NCI-H2029 (cell line): ENCODE data around the gene CFAP46.
"Not testable (repeated sequence)": the region's sequence is repeated elsewhere in the genome, so short reads cannot be mapped to it uniquely, and the experiment has no call there.

ENCODE experiments used
- DNase-seq: peaks from one replicate; lab custom pipeline; 2025; lab: John Stamatoyannopoulos, UW

CFAP46 gene

GRCh38 chr10:132912713-132913558 is 29.4 kb downstream of the CFAP46 start:
- no peak for DNase-seq

GRCh38 chr10:132912225-132912712 is 30.1 kb downstream of the CFAP46 start:
- DNase-seq = no peak

DNA sequence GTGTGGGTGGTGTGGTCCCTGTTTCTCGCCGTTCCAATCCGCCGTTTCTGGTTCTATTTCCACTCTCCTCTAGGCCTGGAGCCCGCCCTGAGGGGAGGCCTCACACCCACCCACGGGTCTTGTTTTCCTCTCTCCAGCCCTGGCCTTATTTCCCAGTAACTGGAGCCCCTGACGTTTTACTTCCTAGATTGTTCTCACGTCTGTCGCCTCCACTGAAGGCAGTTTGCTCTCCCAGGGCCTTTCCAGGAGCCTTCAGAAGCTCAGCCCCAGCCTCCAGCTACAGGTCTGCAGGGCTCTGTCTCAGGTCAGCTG is 30.6 kb downstream of the CFAP46 start:
- no peak for DNase-seq

GRCh38 chr10:132910901-132911785 is 31.2 kb downstream of the CFAP46 start:
- DNase-seq = no peak

- DNase-seq = no peak
Measured at GRCh38 chr10:132910186-132910880, 32.0 kb downstream of the CFAP46 start.

- DNase-seq = no peak
Measured at GRCh38 chr10:132909491-132910071, 32.8 kb downstream of the CFAP46 start.

DNA sequence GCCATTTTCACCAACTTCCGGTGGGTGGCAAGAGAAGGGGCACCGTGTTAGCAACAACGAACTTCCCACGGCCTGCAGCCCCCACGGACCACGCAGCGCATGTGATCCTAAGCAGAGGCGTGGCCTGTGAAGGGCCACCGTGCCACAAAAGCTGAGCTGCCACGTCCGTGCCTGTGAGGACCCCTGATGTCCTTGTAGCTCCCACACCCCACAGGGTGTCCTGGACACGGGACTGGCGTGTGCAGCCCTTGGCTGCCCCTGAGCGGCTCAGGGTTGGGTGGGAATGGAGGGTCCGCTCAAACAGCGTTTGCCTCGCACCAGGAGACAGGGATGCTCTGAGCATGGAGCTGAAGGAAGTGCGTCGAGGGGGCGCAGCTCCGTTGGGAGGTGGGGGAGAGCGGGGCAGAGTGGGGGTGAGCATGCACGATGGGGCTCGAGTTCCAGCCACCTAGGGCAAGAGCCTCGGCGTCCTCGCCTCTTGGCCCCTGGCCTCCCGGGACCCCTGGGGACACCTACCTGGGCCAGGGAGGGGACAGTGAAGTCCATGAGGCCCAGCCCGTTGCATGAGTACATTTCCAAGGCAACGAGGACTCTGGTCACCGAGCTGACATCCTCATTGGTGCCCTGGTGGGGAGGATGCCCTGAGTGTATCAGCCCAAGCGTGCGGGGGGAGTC is 33.6 kb downstream of the CFAP46 start:
- no peak for DNase-seq

- no peak for DNase-seq
Measured at GRCh38 chr10:132907821-132908620, 34.3 kb downstream of the CFAP46 start.

DNA sequence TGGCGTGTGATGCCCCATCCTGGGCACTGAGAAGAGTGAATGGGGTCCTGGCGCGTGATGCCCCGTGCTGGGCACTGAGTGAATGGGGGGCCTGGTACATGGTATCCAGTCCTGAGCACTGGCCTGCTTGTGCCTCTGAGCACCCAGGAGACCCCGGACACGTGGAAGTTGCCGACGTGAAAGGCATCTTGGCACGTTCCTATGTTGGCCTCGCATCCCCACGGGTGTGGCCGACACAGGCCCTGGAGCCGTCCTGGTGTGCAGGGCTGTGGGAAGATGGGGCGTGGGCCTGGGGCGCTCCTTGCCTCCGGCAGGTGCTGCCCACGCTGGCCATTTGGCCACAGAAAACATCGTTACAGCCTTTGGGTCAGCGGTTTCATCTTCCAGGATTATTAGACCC is 35.5 kb downstream of the CFAP46 start:
- DNase-seq = no peak

GRCh38 chr10:132906106-132906505 is 36.3 kb downstream of the CFAP46 start:
- no peak for DNase-seq

GRCh38 chr10:132905661-132906060 is 36.7 kb downstream of the CFAP46 start:
- no peak for DNase-seq

GRCh38 chr10:132904814-132905649 is 37.3 kb downstream of the CFAP46 start:
- no peak for DNase-seq

- peak; percentile 37 for DNase-seq
Measured at GRCh38 chr10:132904181-132904813, 38.1 kb downstream of the CFAP46 start.

DNA sequence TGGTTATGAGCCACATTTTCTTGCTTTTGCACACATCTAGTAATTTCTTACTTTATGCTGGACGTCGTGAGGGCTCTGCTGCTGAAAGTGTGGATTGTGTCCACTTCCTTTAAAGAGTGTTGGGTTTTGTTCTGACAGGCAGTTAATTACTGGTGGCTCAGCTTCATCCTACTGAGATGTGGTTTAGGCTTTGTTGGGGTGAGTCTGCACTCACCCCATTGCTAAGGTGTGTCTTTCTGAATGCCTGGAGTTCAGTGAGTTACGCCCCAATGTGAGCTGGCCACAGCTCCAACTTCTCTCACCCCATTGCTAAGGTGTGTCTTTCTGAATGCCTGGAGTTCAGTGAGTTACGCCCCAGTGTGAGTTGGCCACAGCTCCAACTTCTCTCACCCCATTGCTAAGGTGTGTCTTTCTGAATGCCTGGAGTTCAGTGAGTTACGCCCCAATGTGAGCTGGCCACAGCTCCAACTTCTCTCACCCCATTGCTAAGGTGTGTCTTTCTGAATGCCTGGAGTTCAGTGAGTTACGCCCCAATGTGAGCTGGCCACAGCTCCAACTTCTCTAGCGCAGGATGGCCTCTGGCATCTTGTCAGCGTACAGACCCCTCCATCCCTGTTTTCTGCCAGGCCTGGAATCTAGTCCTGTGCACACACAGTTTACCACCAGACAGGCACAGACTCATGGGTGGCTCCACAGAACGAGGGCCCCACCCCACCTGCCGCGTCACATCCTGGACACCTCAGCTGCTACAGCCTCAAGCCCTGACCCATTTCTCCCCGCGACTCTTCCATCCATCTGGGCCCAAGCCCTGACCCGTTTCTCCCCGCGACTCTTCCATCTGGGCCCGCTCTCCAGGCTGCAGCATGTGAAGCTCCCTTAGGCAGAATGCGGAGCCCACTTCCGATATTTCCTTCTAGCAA is 39.5 kb downstream of the CFAP46 start:
- not testable (repeated sequence) for DNase-seq

DNA sequence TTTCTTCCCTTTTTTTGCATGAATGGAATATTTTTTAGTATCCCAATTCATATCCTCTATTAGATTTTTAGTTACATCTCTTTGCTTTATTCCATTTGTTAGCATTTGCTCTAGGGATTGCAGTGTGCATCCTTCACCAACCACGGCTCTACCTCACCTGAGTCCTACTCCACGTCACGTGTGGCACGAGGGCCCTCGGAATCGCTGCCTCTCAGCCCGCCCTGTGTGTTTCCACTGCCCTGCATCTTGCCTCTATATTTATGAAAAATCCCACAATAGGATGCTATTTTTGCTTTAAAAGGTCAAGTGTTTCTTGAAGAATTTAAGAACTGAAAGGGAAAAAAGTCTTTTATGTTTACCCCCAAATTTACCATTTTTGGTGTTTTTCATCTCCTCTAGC is 41.0 kb downstream of the CFAP46 start:
- DNase-seq = no peak

GRCh38 chr10:132900211-132900756 is 42.1 kb downstream of the CFAP46 start:
- no peak for DNase-seq

DNA sequence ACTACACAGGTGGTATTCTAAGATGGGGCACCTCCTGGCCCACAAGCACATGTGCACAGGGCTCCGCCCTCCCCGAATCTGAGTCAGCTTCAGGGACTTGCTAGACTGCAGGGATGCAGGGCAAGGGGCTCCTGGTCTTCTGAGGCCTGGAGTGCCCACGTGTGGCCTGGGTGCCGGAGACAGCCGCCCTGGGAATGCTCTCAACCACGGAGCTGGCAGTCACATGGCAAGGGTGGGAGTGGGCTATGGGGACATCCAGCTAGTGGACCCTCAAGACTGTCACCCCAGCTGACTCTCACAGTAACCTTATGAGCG is 42.7 kb downstream of the CFAP46 start:
- DNase-seq = no peak
